GM21825 (cell line): ENCODE results near the gene MCOLN2.
A peak's percentile ranks its signal among the peaks of the same experiment; 100 is the strongest.
"Not testable (repeated sequence)": the region's sequence is repeated elsewhere in the genome, so short reads cannot be mapped to it uniquely, and the experiment has no call there.

Source experiments
- ATAC-seq: cut with Tn5 transposase; IDR thresholded peaks from one replicate; pipeline ENCODE4 v1.9.1; 2021; ENCODE audit warnings: mild to moderate bottlenecking, moderate library complexity; ENCODE audit not compliant: unreplicated experiment

The MCOLN2 gene

GRCh38 chr1:84944767-84945486 is 52.0 kb downstream of the MCOLN2 start:
- ATAC-seq = peak; percentile 84

GRCh38 chr1:84941843-84942242 is 55.1 kb downstream of the MCOLN2 start:
- no peak for ATAC-seq

GRCh38 chr1:84940481-84940880 is 56.4 kb downstream of the MCOLN2 start:
- ATAC-seq = no peak

GRCh38 chr1:84939761-84940160 is 57.2 kb downstream of the MCOLN2 start:
- ATAC-seq = no peak

GRCh38 chr1:84939151-84939550 is 57.8 kb downstream of the MCOLN2 start:
- ATAC-seq = no peak

GRCh38 chr1:84936116-84936810 is 60.6 kb downstream of the MCOLN2 start:
- ATAC-seq = no peak

GRCh38 chr1:84933011-84933611 is 63.8 kb downstream of the MCOLN2 start:
- no peak for ATAC-seq

- no peak for ATAC-seq
Observed at GRCh38 chr1:84930831-84931230, 66.1 kb downstream of the MCOLN2 start.

- ATAC-seq = no peak
Observed at GRCh38 chr1:84930329-84930728, 66.6 kb downstream of the MCOLN2 start.

GRCh38 chr1:84929581-84929980 is 67.3 kb downstream of the MCOLN2 start:
- no peak for ATAC-seq

GRCh38 chr1:84928979-84929378 is 67.9 kb downstream of the MCOLN2 start:
- ATAC-seq = no peak

GRCh38 chr1:84923317-84923716 is 73.6 kb downstream of the MCOLN2 start:
- ATAC-seq = no peak

GRCh38 chr1:84920159-84920558 is 76.8 kb downstream of the MCOLN2 start:
- ATAC-seq = no peak

- ATAC-seq = no peak
Observed at GRCh38 chr1:84919461-84919970, 77.4 kb downstream of the MCOLN2 start.

- ATAC-seq = no peak
Observed at GRCh38 chr1:84918726-84919336, 78.1 kb downstream of the MCOLN2 start.

GRCh38 chr1:84916897-84917296 is 80.0 kb downstream of the MCOLN2 start:
- ATAC-seq = no peak

- ATAC-seq = no peak
Observed at GRCh38 chr1:84913555-84913892, 83.4 kb downstream of the MCOLN2 start.

GRCh38 chr1:84912726-84913554 is 84.0 kb downstream of the MCOLN2 start:
- no peak for ATAC-seq

GRCh38 chr1:84908746-84909464 is 88.0 kb downstream of the MCOLN2 start:
- not testable (repeated sequence) for ATAC-seq
